ENCODE results near the gene RWDD1.
A peak's percentile ranks its signal among the peaks of the same experiment; 100 is the strongest.

RWDD1 gene

DNA sequence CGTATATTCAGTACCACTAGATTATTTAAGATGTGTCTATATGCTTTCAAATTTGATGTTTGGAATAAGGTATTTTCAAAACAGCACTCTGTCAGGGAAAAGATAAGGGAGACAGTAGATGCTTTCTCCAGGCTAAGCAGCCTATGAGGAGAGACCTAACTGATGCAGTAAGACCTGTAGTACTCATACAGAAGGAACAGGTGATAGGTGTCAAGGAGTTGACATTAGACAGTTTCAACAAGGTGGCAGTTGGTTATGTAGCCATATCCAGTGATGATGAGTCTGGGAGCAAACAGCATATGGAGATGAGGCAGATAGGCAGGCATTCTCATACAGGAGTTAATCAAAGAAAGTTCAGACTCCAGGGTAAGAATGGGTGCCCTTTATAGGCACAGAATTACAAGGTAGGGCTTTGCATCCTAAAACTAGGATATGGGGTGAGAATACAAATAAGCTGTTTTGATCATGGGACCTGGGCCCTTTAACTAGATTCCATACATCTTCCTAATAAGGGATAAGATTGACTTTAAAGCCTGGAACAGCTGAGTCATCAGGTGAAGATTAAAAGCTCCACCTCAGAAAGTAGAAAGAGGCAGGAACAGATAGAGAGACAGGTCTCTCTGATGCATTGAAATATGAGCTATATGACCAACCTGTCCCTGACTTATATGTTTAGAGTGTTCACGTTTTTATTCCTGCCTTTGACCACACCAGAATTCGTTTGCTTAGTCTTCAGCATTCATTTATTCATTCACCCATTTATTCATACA lies 52.9 kb downstream of the RWDD1 start:
- TF ChIP-seq, protein P1, sequence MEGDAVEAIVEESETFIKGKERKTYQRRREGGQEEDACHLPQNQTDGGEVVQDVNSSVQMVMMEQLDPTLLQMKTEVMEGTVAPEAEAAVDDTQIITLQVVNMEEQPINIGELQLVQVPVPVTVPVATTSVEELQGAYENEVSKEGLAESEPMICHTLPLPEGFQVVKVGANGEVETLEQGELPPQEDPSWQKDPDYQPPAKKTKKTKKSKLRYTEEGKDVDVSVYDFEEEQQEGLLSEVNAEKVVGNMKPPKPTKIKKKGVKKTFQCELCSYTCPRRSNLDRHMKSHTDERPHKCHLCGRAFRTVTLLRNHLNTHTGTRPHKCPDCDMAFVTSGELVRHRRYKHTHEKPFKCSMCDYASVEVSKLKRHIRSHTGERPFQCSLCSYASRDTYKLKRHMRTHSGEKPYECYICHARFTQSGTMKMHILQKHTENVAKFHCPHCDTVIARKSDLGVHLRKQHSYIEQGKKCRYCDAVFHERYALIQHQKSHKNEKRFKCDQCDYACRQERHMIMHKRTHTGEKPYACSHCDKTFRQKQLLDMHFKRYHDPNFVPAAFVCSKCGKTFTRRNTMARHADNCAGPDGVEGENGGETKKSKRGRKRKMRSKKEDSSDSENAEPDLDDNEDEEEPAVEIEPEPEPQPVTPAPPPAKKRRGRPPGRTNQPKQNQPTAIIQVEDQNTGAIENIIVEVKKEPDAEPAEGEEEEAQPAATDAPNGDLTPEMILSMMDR (IDR thresholded peaks at IDR 0.05; ENCODE audit: low read length, missing control alignments), result no peak
- DNase-seq (ENCODE audit: low read depth), result no peak
- no peak overlapping the region for H3K4me3 ChIP-seq (replicated peaks; ENCODE audit: low read depth, low read length)

DNA sequence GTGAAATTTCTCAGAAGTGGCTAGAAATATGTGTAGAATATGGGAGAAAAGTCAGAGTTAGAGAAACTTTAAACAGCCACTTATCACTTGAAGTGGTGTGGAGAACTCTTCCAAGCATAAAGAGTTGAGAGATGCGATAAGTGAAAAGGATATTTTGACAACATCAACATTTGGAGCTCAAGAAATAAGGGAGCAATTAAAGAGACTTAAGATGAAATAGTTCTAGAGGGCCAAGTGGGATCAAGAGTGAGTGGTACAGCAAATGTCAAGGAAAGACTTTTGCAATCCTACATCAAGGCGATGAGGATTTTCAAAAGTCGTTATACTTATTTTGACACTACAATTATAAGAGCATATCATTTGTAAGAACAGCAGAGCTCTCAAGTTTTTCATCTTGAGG lies 54.6 kb downstream of the RWDD1 start:
- no peak for DNase-seq (ENCODE audit: low read depth)
- no peak overlapping the region for H3K4me3 ChIP-seq (replicated peaks; ENCODE audit: low read depth, low read length)
- TF ChIP-seq, protein P1 (IDR thresholded peaks at IDR 0.05; ENCODE audit: low read length, missing control alignments), result no peak

DNA sequence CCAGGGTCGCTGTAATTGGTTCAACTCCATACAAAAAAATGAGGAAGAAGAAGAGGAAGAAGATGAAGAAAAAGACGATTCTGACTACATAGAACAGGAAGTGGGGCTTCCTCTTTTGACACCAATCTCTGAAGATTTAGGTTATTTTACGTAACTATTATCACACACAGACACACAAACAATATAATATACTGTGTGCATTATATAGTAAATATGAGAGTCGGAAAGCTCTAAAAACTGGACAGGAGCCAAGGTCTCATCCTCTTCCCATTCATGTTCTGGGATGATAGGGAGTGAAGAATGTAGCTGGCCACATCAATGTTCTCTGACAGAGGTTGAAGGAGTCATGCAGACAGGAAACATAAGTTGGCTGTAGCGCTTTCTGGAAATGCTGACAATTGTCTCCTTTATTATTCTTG lies 58.3 kb downstream of the RWDD1 start:
- H3K4me3 ChIP-seq (replicated peaks; ENCODE audit: low read depth, low read length), result no peak overlapping the region
- peak; percentile 30 for DNase-seq (ENCODE audit: low read depth)
- TF ChIP-seq, protein P1 (IDR thresholded peaks at IDR 0.05; ENCODE audit: low read length, missing control alignments), result no peak

DNA sequence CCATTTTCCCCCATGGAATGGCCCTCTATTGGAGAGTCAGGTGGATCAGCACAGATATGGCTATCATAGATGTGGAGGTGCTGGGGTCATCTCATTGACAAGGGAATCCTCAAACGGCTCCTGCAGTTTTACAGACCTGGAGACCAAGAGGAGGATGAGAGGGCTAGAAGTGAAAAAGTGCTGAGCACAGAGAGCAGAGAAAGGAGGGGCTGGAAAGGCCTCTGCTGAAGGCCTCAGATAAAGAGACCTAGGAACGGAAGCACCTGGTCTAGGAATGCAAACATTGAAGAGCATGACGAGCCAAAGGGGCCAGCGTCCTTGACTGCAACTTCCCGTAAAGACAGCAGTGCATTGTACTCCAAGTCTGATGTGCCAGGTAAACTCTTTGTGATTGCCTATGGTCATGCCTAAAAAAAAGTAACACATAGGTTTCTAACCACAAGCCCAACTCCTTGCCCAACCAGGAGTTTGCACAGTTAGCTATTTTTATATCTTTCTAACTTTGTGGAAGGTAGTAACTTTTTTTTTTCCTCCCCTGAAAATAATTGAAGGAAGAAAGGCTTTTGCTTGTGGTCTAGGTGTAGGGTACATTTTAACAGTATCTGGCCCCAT lies 60.2 kb downstream of the RWDD1 start:
- DNase-seq (ENCODE audit: low read depth), result peak; percentile 39
- no peak overlapping the region for H3K4me3 ChIP-seq (replicated peaks; ENCODE audit: low read depth, low read length)
- TF ChIP-seq, protein P1 (IDR thresholded peaks at IDR 0.05; ENCODE audit: low read length, missing control alignments), result no peak

DNA sequence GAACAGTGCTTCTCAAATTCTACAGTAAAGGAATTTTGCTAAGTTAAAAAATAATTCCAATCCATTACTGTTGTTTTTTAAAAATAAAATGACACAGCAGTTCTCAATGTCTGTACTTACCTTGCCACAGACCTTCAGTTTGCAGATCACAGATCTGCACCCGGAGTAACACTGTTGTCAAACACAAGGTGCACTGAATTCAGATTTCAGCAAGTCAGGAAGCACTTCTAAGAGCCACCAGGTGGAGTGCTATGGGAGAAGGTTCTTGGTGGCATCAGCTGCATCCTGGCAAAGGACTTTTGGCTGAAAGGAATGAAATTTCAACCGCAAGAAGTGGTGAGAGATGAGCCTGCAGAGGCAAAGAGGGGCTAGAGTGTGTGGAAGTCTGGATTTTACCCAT lies 62.4 kb downstream of the RWDD1 start:
- DNase-seq (ENCODE audit: low read depth), result no peak
- H3K4me3 ChIP-seq (replicated peaks; ENCODE audit: low read depth, low read length), result no peak overlapping the region
- TF ChIP-seq, protein P1 (IDR thresholded peaks at IDR 0.05; ENCODE audit: low read length, missing control alignments), result peak; percentile 27
